Stimulated activated CD4-positive, alpha-beta T cell treated with anti-CD3 and anti-CD28 coated beads, Interleukin-4, amount 100 ng/mL, for 48 hours (primary cell): ENCODE results near the gene LRRC19.

Experiments
- DNase-seq, 2 donors: peaks; one replicate each; pipeline ENCODE4 v3.0.0-alpha.2; 2020; ENCODE audit warnings: low read depth in 2 of 2

LRRC19 gene

GRCh38 chr9:26955921-26956859, 49.3 kb downstream of the LRRC19 start, which contains the start of gene IFT74:
Gene IFT74, plus strand, starts transcription at chr9:26956412. Its CDS starts 5,556 bp downstream, at chr9:26961968.
- DNase-seq: peak; percentile 86 to 92

GRCh38 chr9:26955222-26955903, 50.1 kb downstream of the LRRC19 start:
- no peak for DNase-seq

- no peak for DNase-seq
Observed at GRCh38 chr9:26954050-26954508, 51.4 kb downstream of the LRRC19 start.

GRCh38 chr9:26951794-26952193, 53.7 kb downstream of the LRRC19 start:
- no peak for DNase-seq

- DNase-seq: no peak
Observed at GRCh38 chr9:26950521-26950920, 55.0 kb downstream of the LRRC19 start.

GRCh38 chr9:26949637-26950069, 55.8 kb downstream of the LRRC19 start:
- no peak for DNase-seq

- peak; percentile 32 to 34 for DNase-seq
Observed at GRCh38 chr9:26947736-26948135, 57.7 kb downstream of the LRRC19 start.

GRCh38 chr9:26946753-26947727, 58.4 kb downstream of the LRRC19 start, which contains the start of gene PLAA:
Gene PLAA, minus strand, starts transcription at chr9:26947242. Its CDS starts 197 bp downstream, at chr9:26947045.
- peak; percentile 73 to 80 for DNase-seq

GRCh38 chr9:26945591-26945990, 59.9 kb downstream of the LRRC19 start:
- no peak for DNase-seq
